CD4-positive, alpha-beta T cell treated with Interleukin-17A for 1 hour (primary cell): Measurements from ENCODE around the gene PIAS2.
"Not testable (repeated sequence)": the region's sequence is repeated elsewhere in the genome, so short reads cannot be mapped to it uniquely, and the experiment has no call there.

Experiments
- DNase-seq: peaks from one replicate; pipeline ENCODE4 v3.0.0-alpha.2; 2020

The PIAS2 gene

DNA sequence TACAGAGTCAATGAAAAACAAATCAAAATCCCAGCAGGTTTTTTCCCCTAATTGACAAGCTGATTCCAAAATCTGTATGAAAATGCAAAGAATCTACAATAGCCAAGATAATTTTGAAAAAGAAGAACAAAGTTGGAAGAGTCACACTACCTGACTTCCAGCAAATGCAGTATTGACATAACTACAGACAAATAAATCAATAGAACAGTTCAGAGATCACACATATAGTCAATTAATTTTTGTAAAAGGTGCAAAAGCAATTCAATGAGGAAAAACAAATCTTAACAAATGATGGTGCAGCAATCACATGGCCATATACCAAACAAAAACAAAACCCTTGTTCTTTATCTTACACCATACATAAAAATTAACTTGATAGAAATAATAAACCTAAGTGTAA is 85.9 kb downstream of the PIAS2 start:
- no peak for DNase-seq

GRCh38 chr18:46830633-46831032 is 86.7 kb downstream of the PIAS2 start:
- no peak for DNase-seq

- no peak for DNase-seq
These were observed 87.4 kb downstream of the PIAS2 start for GRCh38 chr18:46829947-46830346.

- no peak for DNase-seq
These were observed 87.8 kb downstream of the PIAS2 start for GRCh38 chr18:46829531-46829930.

- DNase-seq, result no peak
These were observed 95.2 kb downstream of the PIAS2 start for GRCh38 chr18:46821856-46822711.

DNA sequence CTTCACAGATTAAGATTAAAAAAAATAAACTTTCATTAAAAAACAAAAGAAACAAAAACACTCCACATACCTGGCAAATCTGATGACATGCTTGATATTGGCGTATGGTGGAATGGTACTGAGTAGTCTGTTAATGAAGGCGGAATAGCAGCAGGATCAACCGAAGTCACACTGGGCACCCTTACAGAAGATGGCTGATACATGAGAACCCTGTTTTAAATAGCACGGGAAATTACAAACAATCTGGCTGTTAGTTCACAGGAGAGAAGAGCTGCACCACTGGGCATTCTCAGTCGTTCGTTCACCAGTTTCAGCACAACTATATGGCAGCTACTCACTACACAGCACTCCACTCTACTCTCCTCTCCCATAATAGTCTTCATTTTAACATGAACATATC is 96.4 kb downstream of the PIAS2 start:
- no peak for DNase-seq

- no peak for DNase-seq
These were observed 101.6 kb downstream of the PIAS2 start for GRCh38 chr18:46815661-46816060.

DNA sequence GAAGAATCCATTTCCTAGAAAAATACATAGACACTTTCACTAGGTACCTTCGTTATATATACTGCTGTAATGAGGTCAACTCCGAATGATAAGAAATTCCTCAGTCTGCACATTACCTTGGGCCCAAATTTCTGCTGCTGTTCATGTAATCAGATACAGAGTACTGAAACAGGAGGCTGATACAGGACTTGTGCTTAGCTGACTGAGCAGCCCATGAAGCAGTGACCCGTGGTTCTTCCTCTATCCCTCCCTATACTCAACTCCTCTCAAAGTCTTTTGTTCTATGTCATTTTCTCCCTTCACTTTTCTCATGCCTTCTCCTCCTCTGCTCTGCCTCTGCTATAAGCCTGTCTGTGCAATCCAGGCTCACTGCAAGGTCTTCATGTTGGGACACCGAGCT is 102.9 kb downstream of the PIAS2 start:
- no peak for DNase-seq

- DNase-seq, result no peak
These were observed 105.0 kb downstream of the PIAS2 start for GRCh38 chr18:46812311-46812710.

DNA sequence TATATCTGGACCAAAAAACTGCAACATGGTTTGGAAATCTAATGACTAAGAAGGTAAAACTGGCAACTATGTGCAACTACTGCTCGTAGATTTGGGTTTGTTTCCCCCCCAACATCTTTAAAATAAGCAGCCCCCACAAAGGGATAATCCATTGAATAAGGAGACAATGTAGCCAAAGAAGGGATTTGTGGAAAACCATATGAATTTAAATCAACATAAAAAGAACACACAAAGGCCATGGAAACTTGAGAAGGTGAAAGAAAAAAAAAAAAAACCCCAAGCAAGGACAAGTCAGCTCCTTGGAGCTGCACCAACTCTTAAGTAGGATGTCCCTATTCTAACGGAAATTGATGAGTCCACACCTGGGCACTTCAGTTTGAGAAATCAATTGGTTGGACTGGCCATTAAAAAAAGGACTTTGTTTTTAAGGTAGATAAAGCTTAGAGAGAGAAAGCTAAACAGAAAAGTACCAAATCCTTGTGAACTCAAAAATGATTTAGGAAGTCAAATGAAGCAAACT is 106.8 kb downstream of the PIAS2 start:
- no peak for DNase-seq

DNA sequence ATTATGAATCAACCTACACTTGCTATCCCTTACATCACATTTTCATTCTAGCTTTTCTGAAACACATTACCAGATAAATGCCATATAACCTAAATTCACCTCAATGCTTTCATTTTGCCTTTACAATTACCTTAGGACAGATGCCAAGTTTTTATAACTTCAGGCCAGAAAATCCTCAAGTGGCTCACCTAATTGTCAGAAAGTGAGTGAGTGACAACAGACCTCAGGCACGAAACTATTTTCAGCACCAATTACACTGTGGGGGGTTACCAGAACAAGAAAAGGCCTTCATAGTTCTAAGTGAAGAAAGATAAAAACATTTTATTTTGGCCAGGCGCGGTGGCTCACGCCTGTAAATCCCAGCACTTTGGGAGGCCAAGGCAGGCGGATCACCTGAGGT is 108.2 kb downstream of the PIAS2 start:
- DNase-seq, result no peak

GRCh38 chr18:46795945-46796344 is 121.4 kb downstream of the PIAS2 start:
- not testable (repeated sequence) for DNase-seq

DNA sequence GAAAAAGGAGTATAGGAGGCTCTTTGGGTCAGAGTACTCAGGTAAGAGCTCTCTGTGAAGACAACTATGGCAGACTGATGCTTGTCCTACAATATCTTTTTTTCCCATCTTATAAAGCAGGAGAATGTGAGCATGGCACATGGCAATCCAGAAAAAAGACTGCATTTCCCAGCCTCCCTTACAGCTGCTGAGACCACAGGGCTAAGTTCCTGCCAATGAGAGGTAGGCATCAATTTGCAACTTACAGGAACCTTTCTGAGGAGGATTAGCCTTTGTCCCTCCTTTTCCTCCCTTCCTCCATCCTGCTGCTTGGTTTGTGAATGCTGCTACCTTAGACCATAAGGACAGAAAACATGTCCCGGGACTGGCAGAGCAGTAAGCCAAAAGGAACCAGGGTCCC is 122.7 kb downstream of the PIAS2 start:
- DNase-seq, result no peak

GRCh38 chr18:46793565-46793964 is 123.7 kb downstream of the PIAS2 start:
- no peak for DNase-seq

- DNase-seq, result no peak
These were observed 128.2 kb downstream of the PIAS2 start for GRCh38 chr18:46789088-46789487.

- no peak for DNase-seq
These were observed 129.6 kb downstream of the PIAS2 start for GRCh38 chr18:46787674-46788073.

DNA sequence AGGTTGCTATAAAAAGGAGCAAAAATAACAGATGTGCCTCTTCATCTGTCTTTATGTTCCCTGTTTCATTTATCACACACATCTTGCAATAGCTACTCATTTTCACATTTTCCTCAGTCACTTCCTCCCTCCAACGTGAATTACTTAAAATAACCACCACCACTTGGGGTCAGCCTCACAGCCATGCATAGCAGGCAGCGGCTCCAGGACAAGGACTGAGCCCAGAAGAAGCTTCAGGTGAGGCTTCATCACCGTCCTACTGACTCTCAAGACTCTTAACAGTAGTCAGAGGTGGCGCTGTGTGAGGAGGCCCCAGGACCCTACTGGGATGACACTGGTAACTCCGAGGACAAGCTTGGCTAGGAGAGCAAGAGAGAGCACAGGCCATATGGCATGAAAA is 144.9 kb downstream of the PIAS2 start:
- DNase-seq, result no peak

DNA sequence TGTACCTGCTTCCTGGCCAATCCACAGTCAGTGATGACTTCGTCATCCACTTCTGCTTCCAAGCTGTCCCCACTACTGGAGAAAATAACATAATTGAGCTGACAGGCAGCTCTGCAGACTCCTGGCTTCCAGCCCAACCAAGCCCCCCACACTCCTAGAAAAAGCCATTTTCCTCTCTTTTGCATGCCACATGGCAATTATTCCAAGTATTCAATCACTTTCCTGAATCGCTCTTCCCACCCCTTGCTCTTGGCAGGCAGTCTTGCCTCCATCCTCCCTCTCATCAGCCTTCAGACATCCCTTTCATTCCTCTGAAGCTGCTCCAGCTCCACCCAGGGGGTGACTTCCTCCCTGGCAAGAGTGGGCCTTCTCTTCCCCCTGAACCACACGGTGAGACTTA is 146.2 kb downstream of the PIAS2 start:
- DNase-seq, result no peak

- no peak for DNase-seq
These were observed 146.6 kb downstream of the PIAS2 start for GRCh38 chr18:46770708-46771107.

GRCh38 chr18:46768166-46768921 is 149.0 kb downstream of the PIAS2 start:
- DNase-seq, result no peak

DNA sequence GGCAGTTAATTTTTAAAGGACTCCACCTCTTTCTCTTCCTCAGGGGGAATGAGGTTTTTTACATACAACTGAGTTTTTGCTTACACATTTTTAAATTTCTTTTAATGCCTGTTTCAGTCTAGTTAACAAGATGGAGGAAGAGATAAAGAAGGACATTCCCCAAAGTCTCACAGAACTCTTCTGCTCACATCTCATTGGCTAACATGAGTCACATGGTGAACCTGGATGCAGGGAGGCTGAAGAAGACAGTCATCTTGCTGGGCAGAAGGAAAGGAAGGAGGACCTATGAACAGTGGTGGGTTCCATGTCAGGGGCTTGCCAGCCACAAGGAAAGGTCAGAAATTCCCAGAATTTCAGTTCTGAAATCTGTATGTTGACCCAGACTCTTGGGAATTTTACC is 150.1 kb downstream of the PIAS2 start:
- DNase-seq, result no peak

GRCh38 chr18:46764586-46764985 is 152.7 kb downstream of the PIAS2 start:
- no peak for DNase-seq

DNA sequence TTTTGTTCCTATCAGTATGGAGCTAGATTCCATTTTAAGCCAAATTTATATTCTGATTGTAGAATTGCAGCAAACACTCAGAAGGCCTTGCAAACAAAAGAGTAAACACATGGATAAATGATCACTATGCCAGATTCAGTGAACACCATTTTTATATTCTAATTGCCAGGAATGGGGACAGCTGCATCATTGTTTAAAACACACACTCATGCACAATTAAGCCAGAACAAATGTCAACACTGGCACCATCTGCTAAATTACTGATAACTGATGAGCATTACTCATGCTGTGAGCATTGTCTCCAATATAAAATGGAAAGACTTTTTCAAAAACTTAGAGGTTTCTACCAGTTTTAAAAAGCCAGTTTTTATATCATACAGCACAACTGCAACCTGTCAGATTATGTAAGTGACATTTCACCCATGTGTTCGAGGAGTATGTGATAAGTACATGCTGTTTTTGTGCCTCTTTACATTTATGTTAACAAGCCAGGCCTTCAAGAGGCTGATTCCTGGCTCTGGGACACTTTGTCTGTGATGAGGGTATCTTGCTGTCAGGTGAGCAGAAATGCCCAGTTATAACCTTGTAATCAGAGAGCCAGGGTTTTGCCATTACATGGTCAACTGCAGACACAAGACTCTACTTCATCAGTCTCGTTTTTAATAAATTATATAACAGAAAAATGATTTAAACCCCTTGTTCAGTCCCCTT is 156.1 kb downstream of the PIAS2 start:
- DNase-seq, result no peak
